AG09319 (cell line): ENCODE data around the gene CAPN1.

Source experiments
- DNase-seq: peaks from one replicate; pipeline ENCODE4 v3.0.0-alpha.2; 2010; ENCODE audit warnings: low read depth; ENCODE audit errors: extremely low read depth
- CTCF ChIP-seq: IDR thresholded peaks from 2 replicates; pipeline ENCODE4 v1.5.1; 2011; ENCODE audit warnings: low read depth, mild to moderate bottlenecking, inconsistent platforms, low read length, moderate library complexity

Gene CAPN1

GRCh38 chr11:65213322-65214211 lies 31.8 kb downstream of the CAPN1 start:
- TF ChIP-seq CTCF, result no peak
- DNase-seq, result no peak

- DNase-seq, result no peak
- no peak for TF ChIP-seq CTCF
Observed at GRCh38 chr11:65214212-65214845, 32.6 kb downstream of the CAPN1 start.

- no peak for DNase-seq
- no peak for TF ChIP-seq CTCF
Observed at GRCh38 chr11:65215441-65216076, 33.8 kb downstream of the CAPN1 start.

- TF ChIP-seq CTCF, result no peak
- no peak for DNase-seq
Observed at GRCh38 chr11:65216830-65217229, 35.1 kb downstream of the CAPN1 start.

- DNase-seq, result no peak
- no peak for TF ChIP-seq CTCF
Observed at GRCh38 chr11:65217441-65218423, 36.0 kb downstream of the CAPN1 start.

- DNase-seq, result no peak
- TF ChIP-seq CTCF, result no peak
Observed at GRCh38 chr11:65218446-65218845, 36.7 kb downstream of the CAPN1 start.
